Hepatocyte (in vitro differentiated cells): ENCODE measurements around the gene PAX5. TPM values are rescaled to one million over a fixed set of nuclear protein-coding genes. Genes with fewer than 3 reads are reported as not detected.
A peak's percentile ranks its signal among the peaks of the same experiment; 100 is the strongest.

Experiments
- DNase-seq: peaks from one replicate; pipeline ENCODE4 v3.0.0-alpha.2; 2016; ENCODE audit warnings: low spot score
- H2AFZ ChIP-seq: fragments of 200-600 bp; sonication (generic); 2 replicates; pipeline ENCODE4 v1.6.0; 2016; ENCODE audit warnings: antibody characterized with exemption, mild to moderate bottlenecking
- H3K27ac ChIP-seq: fragments of 200-600 bp; sonication (generic); 2 replicates; pipeline ENCODE4 v1.5.1; 2016; ENCODE audit warnings: mild to moderate bottlenecking
- H3K27me3 ChIP-seq: fragments of 200-600 bp; sonication (generic); 2 replicates; pipeline ENCODE4 v1.6.1; 2016
- H3K36me3 ChIP-seq: fragments of 200-600 bp; sonication (generic); replicated peaks from 2 replicates; pipeline ENCODE4 v1.5.1; 2016; ENCODE audit warnings: low read depth; ENCODE audit not compliant: insufficient read depth
- H3K4me1 ChIP-seq: fragments of 200-600 bp; sonication (generic); 2 replicates; pipeline ENCODE4 v1.5.1; 2016; ENCODE audit warnings: mild to moderate bottlenecking, moderate library complexity; ENCODE audit not compliant: insufficient read depth
- H3K4me2 ChIP-seq: fragments of 200-600 bp; sonication (generic); 2 replicates; pipeline ENCODE4 v1.6.0; 2016
- H3K4me3 ChIP-seq: fragments of 200-600 bp; sonication (generic); 2 replicates; pipeline ENCODE4 v1.5.1; 2016; ENCODE audit warnings: mild to moderate bottlenecking
- H3K79me2 ChIP-seq: fragments of 200-600 bp; sonication (generic); 2 replicates; pipeline ENCODE4 v1.6.0; 2017; ENCODE audit warnings: mild to moderate bottlenecking
- H3K9me2 ChIP-seq: fragments of 200-600 bp; sonication (generic); replicated peaks from 2 replicates; pipeline ENCODE4 v1.6.0; 2017; ENCODE audit warnings: mild to moderate bottlenecking; ENCODE audit not compliant: insufficient read depth
- H3K9me3 ChIP-seq: fragments of 200-600 bp; sonication (generic); 2 replicates; pipeline ENCODE4 v1.5.1; 2016; ENCODE audit warnings: low read depth, mild to moderate bottlenecking
- H4K20me1 ChIP-seq: fragments of 200-600 bp; sonication (generic); 2 replicates; pipeline ENCODE4 v1.6.0; 2016; ENCODE audit warnings: mild to moderate bottlenecking; ENCODE audit not compliant: insufficient read depth, poor library complexity, severe bottlenecking
- CTCF ChIP-seq: fragments of 200-600 bp; sonication (generic); IDR thresholded peaks from 2 replicates; pipeline ENCODE4 v1.5.1; 2016; ENCODE audit warnings: antibody characterized with exemption, mild to moderate bottlenecking; ENCODE audit not compliant: poor library complexity
- EZH2 ChIP-seq: fragments of 200-600 bp; sonication (generic); IDR thresholded peaks from 2 replicates; pipeline ENCODE4 v1.6.1; 2016; ENCODE audit warnings: antibody characterized with exemption, mild to moderate bottlenecking, borderline replicate concordance
- EZH2phosphoT487 ChIP-seq: fragments of 200-600 bp; sonication (generic); IDR thresholded peaks from one replicate; pipeline ENCODE4 v1.6.1; 2018; ENCODE audit warnings: antibody characterized with exemption, mild to moderate bottlenecking, low read depth, moderate library complexity; ENCODE audit not compliant: unreplicated experiment, severe bottlenecking
- WGBS: methylation state at CpG from one replicate; pipeline ENCODE4 v1.1.6; 2016; ENCODE audit warnings: low lambda C conversion rate; ENCODE audit errors: missing lambda C conversion rate; 5-methylcytosine and 5-hydroxymethylcytosine counted together
- polyA plus RNA-seq: library from polyadenylated mRNA; unstranded; fragments of >200 nt; fragmentation: Nextera tagmentation; extraction: Ambion mirVana; gene quantifications from 2 replicates; pipeline ENCODE4 v1.2.1, GENCODE V29; 2016
- total RNA-seq: library from RNA; depleted of rRNA; stranded (reverse); fragments of >200 nt; gene quantifications from 2 replicates; pipeline ENCODE4 v1.2.3, GENCODE V29; 2014

Gene PAX5
- total and polyA plus RNA-seq, 2 experiments from 2014 or later = not detected

GRCh38 chr9:36861528-36862205 lies 172.4 kb downstream of the PAX5 start:
- peaks cover 37% of the 10 kb centered on the region for H3K27me3 ChIP-seq
- H3K36me3 ChIP-seq = no peaks in the 10 kb centered on the region
- no peaks in the 10 kb centered on the region for H3K9me2 ChIP-seq
- no peak for TF ChIP-seq CTCF
- no peak for TF ChIP-seq EZH2
- TF ChIP-seq EZH2phosphoT487 = no peak
- H3K4me1 ChIP-seq = no peaks in the 10 kb centered on the region
- H3K27ac ChIP-seq = no peak overlapping the region
- 66% methylated on average over 7 of the region's 7 CpGs for WGBS
- DNase-seq = no peak
- no peaks in the 10 kb centered on the region for H4K20me1 ChIP-seq
- H3K79me2 ChIP-seq = no peaks in the 10 kb centered on the region
- no peak overlapping the region for H3K4me2 ChIP-seq
- no peak overlapping the region for H3K4me3 ChIP-seq
- H3K9me3 ChIP-seq = no peaks in the 10 kb centered on the region
- H2AFZ ChIP-seq = no peak overlapping the region

GRCh38 chr9:36858805-36859375 lies 175.2 kb downstream of the PAX5 start:
- no peaks in the 10 kb centered on the region for H3K9me3 ChIP-seq
- H3K4me1 ChIP-seq = no peaks in the 10 kb centered on the region
- 65% methylated on average over 23 of the region's 23 CpGs for WGBS
- TF ChIP-seq EZH2 = no peak
- TF ChIP-seq EZH2phosphoT487 = no peak
- no peak for TF ChIP-seq CTCF
- no peaks in the 10 kb centered on the region for H3K9me2 ChIP-seq
- no peak overlapping the region for H3K27ac ChIP-seq
- no peak for DNase-seq
- no peak overlapping the region for H3K4me3 ChIP-seq
- H2AFZ ChIP-seq = no peak overlapping the region
- no peak overlapping the region for H3K4me2 ChIP-seq
- H4K20me1 ChIP-seq = no peaks in the 10 kb centered on the region
- no peaks in the 10 kb centered on the region for H3K79me2 ChIP-seq
- no peaks in the 10 kb centered on the region for H3K36me3 ChIP-seq
- peaks cover 16% of the 10 kb centered on the region for H3K27me3 ChIP-seq

- Histone ChIP-seq H3K36me3 (no peaks in the 10 kb centered on the region), H3K4me2 (no peak overlapping the region), H3K27me3 (peaks cover 22% of the 10 kb centered on the region), H4K20me1 (no peaks in the 10 kb centered on the region), H3K4me1 (no peaks in the 10 kb centered on the region), H3K27ac (no peak overlapping the region), H2AFZ (no peak overlapping the region), H3K9me2 (no peaks in the 10 kb centered on the region), H3K79me2 (no peaks in the 10 kb centered on the region), H3K4me3 (no peak overlapping the region), H3K9me3 (no peaks in the 10 kb centered on the region)
- 63% methylated on average over 9 of the region's 9 CpGs for WGBS
- no peak for TF ChIP-seq EZH2
- TF ChIP-seq CTCF = no peak
- TF ChIP-seq EZH2phosphoT487 = no peak
- DNase-seq = peak; percentile 36
Observed at GRCh38 chr9:36855448-36856315, 178.4 kb downstream of the PAX5 start.
